Trophoblast cell (in vitro differentiated cells and primary cell): ENCODE results near the gene MAPK13. TPM values are rescaled to one million over a fixed set of nuclear protein-coding genes. Genes with fewer than 3 reads are reported as not detected.
"Not testable (repeated sequence)": the region's sequence is repeated elsewhere in the genome, so short reads cannot be mapped to it uniquely, and the experiment has no call there.

Experiments
- DNase-seq, 2 donors: peaks; one replicate each; pipeline ENCODE4 v3.0.0-alpha.2; 2016
- H2AFZ ChIP-seq: 2 replicates; pipeline ENCODE4 v1.6.1; 2013; ENCODE audit warnings: low read length, moderate library complexity, mild to moderate bottlenecking; ENCODE audit not compliant: insufficient read depth, poor library complexity
- H2AK5ac ChIP-seq: 2 replicates; pipeline ENCODE4 v1.6.1; 2013; ENCODE audit warnings: mild to moderate bottlenecking, low read length
- H2BK120ac ChIP-seq: 2 replicates; pipeline ENCODE4 v1.6.1; 2013; ENCODE audit warnings: low read length, mild to moderate bottlenecking, moderate library complexity; ENCODE audit not compliant: insufficient read depth, poor library complexity
- H2BK12ac ChIP-seq: 2 replicates; pipeline ENCODE4 v1.6.1; 2013; ENCODE audit warnings: mild to moderate bottlenecking, low read length, moderate library complexity
- H2BK5ac ChIP-seq: 2 replicates; pipeline ENCODE4 v1.6.1; 2013; ENCODE audit warnings: low read length, low read depth, moderate library complexity, mild to moderate bottlenecking; ENCODE audit not compliant: poor library complexity
- H3K14ac ChIP-seq: 2 replicates; pipeline ENCODE4 v1.6.1; 2013; ENCODE audit warnings: mild to moderate bottlenecking, low read length
- H3K18ac ChIP-seq: 2 replicates; pipeline ENCODE4 v1.6.1; 2013; ENCODE audit warnings: mild to moderate bottlenecking, low read length
- H3K23ac ChIP-seq: 2 replicates; pipeline ENCODE4 v1.6.1; 2013; ENCODE audit warnings: low read length
- H3K27ac ChIP-seq: 2 replicates; pipeline ENCODE4 v1.5.1; 2013; ENCODE audit warnings: low read depth, mild to moderate bottlenecking, inconsistent platforms, low read length, moderate library complexity
- H3K27me3 ChIP-seq: 2 replicates; pipeline ENCODE4 v1.6.1; 2013; ENCODE audit warnings: inconsistent platforms, mild to moderate bottlenecking, low read length, moderate library complexity; ENCODE audit not compliant: insufficient read depth
- H3K36me3 ChIP-seq, 2 experiments: 1 replicate in 1 of 2; 2 replicates in 1 of 2; pipeline ENCODE4 v1.6.1; 2013; ENCODE audit warnings: low read length in 2 of 2, mild to moderate bottlenecking in 2 of 2, moderate library complexity in 1 of 2; ENCODE audit not compliant: insufficient read depth in 2 of 2, control insufficient read depth in 1 of 2
- H3K4ac ChIP-seq: 2 replicates; pipeline ENCODE4 v1.6.1; 2013; ENCODE audit warnings: low read depth, mild to moderate bottlenecking, low read length, moderate library complexity
- H3K4me1 ChIP-seq, 2 experiments: 1 replicate in 1 of 2; 2 replicates in 1 of 2; pipeline ENCODE4 v1.6.1; 2013; ENCODE audit warnings: low read length in 2 of 2, mild to moderate bottlenecking in 2 of 2, moderate library complexity in 1 of 2; ENCODE audit not compliant: insufficient read depth in 2 of 2, control insufficient read depth in 1 of 2
- H3K4me2 ChIP-seq: 2 replicates; pipeline ENCODE4 v1.6.1; 2013; ENCODE audit warnings: inconsistent platforms, mild to moderate bottlenecking, low read length, moderate library complexity
- H3K4me3 ChIP-seq: 2 replicates; pipeline ENCODE4 v1.5.1; 2013; ENCODE audit warnings: mild to moderate bottlenecking, low read depth, low read length, inconsistent platforms
- H3K79me1 ChIP-seq: one replicate; pipeline ENCODE4 v1.6.1; 2013; ENCODE audit warnings: low read length
- H3K79me2 ChIP-seq: 2 replicates; pipeline ENCODE4 v1.6.1; 2013; ENCODE audit warnings: low read length, mild to moderate bottlenecking; ENCODE audit not compliant: control insufficient read depth, insufficient read depth, poor library complexity
- H3K9ac ChIP-seq: 2 replicates; pipeline ENCODE4 v1.6.1; 2013; ENCODE audit warnings: mild to moderate bottlenecking, low read length
- H3K9me3 ChIP-seq: 2 replicates; pipeline ENCODE4 v1.6.1; 2013; ENCODE audit warnings: low read depth, mild to moderate bottlenecking, control low read depth, inconsistent platforms, low read length; ENCODE audit not compliant: insufficient read depth
- H4K12ac ChIP-seq: 2 replicates; pipeline ENCODE4 v1.6.1; 2013; ENCODE audit warnings: low read depth, mild to moderate bottlenecking, low read length, moderate library complexity
- H4K8ac ChIP-seq: 2 replicates; pipeline ENCODE4 v1.6.1; 2013; ENCODE audit warnings: low read depth, mild to moderate bottlenecking, low read length, moderate library complexity
- H4K91ac ChIP-seq: one replicate; pipeline ENCODE4 v1.6.1; 2013; ENCODE audit warnings: low read depth, mild to moderate bottlenecking, low read length, moderate library complexity
- WGBS: extraction: QIAGEN DNeasy Blood & Tissue Kit; methylation state at CpG from one replicate; pipeline ENCODE4 v1.1.7; 2013; ENCODE audit warnings: missing lambda C conversion rate; ENCODE audit not compliant: insufficient read length, insufficient coverage; ENCODE audit errors: extremely low coverage; 5-methylcytosine and 5-hydroxymethylcytosine counted together
- polyA plus RNA-seq: library from polyadenylated mRNA; stranded (reverse); fragments of 200-250 nt; gene quantifications from 2 replicates; pipeline ENCODE4 v1.2.3, GENCODE V29; 2013

Gene MAPK13
- 5.5 and 6.1 TPM in 2 replicates for polyA plus RNA-seq

GRCh38 chr6:36129941-36130666 is at the start of gene MAPK13:
TSS of gene MAPK13 (plus strand) at chr6:36130513. CDS start at chr6:36130583, 70 bp downstream.
- peak within 1 kb of the TSS; percentile 1 for H4K12ac ChIP-seq
- H2BK120ac ChIP-seq: peak within 1 kb of the TSS; percentile 14
- H3K36me3 ChIP-seq: no peaks in the 10 kb centered on the region
- peak within 1 kb of the TSS; percentile 73 for H3K4me2 ChIP-seq
- H3K27ac ChIP-seq: no peak within 1 kb of the TSS
- peak within 1 kb of the TSS; percentile 43 for H2AFZ ChIP-seq
- peak within 1 kb of the TSS; percentile 33 for H4K8ac ChIP-seq
- peak within 1 kb of the TSS; percentile 8 for H2AK5ac ChIP-seq
- no peak within 1 kb of the TSS for H3K23ac ChIP-seq
- no peak within 1 kb of the TSS for H3K9ac ChIP-seq
- H3K79me2 ChIP-seq: no peaks in the 10 kb centered on the region
- peak within 1 kb of the TSS; percentile 6 for H3K18ac ChIP-seq
- no CpG with 5 or more reads among the region's 59 CpGs for WGBS
- DNase-seq: peak in 1 of 2 donors; percentile 41
- H3K9me3 ChIP-seq: no peaks in the 10 kb centered on the region
- H3K14ac ChIP-seq: peak within 1 kb of the TSS; percentile 10
- peak within 1 kb of the TSS; percentile 59 for H4K91ac ChIP-seq
- H3K4me1 ChIP-seq: peaks cover 24 to 27% of the 10 kb centered on the region in 2 experiments
- H3K4ac ChIP-seq: no peak within 1 kb of the TSS
- H3K79me1 ChIP-seq: peaks cover 5% of the 10 kb centered on the region
- no peaks in the 10 kb centered on the region for H3K27me3 ChIP-seq
- H3K4me3 ChIP-seq: peak within 1 kb of the TSS; percentile 49
- H2BK12ac ChIP-seq: peak within 1 kb of the TSS; percentile 48
- no peak within 1 kb of the TSS for H2BK5ac ChIP-seq

GRCh38 chr6:36082318-36082717 is 48.0 kb upstream of the MAPK13 start:
- no peaks in the 10 kb centered on the region for H3K9me3 ChIP-seq
- no peak overlapping the region for H3K23ac ChIP-seq
- no CpG with 5 or more reads among the region's 1 CpG for WGBS
- H4K8ac ChIP-seq: no peak overlapping the region
- H4K91ac ChIP-seq: no peak overlapping the region
- H3K4me3 ChIP-seq: no peak overlapping the region
- no peak overlapping the region for H2AK5ac ChIP-seq
- H3K4me1 ChIP-seq: peaks cover 7 to 9% of the 10 kb centered on the region in 2 experiments
- no peak overlapping the region for H4K12ac ChIP-seq
- no peak overlapping the region for H2BK5ac ChIP-seq
- H3K27ac ChIP-seq: no peak overlapping the region
- H2AFZ ChIP-seq: no peak overlapping the region
- peaks cover 13 to 20% of the 10 kb centered on the region in 2 experiments for H3K36me3 ChIP-seq
- no peak overlapping the region for H3K9ac ChIP-seq
- DNase-seq: no peak
- H3K79me1 ChIP-seq: peaks cover 3% of the 10 kb centered on the region
- no peak overlapping the region for H2BK12ac ChIP-seq
- H2BK120ac ChIP-seq: no peak overlapping the region
- no peaks in the 10 kb centered on the region for H3K79me2 ChIP-seq
- H3K18ac ChIP-seq: no peak overlapping the region
- no peak overlapping the region for H3K4ac ChIP-seq
- no peaks in the 10 kb centered on the region for H3K27me3 ChIP-seq
- H3K14ac ChIP-seq: no peak overlapping the region
- no peak overlapping the region for H3K4me2 ChIP-seq

GRCh38 chr6:36083446-36083845 is 46.9 kb upstream of the MAPK13 start:
- no peak overlapping the region for H3K27ac ChIP-seq
- H3K36me3 ChIP-seq: peaks cover 13 to 19% of the 10 kb centered on the region in 2 experiments
- no peak overlapping the region for H3K14ac ChIP-seq
- H3K23ac ChIP-seq: no peak overlapping the region
- peaks cover 7 to 9% of the 10 kb centered on the region in 2 experiments for H3K4me1 ChIP-seq
- no CpG with 5 or more reads among the region's 3 CpGs for WGBS
- H4K91ac ChIP-seq: no peak overlapping the region
- H2BK5ac ChIP-seq: no peak overlapping the region
- no peaks in the 10 kb centered on the region for H3K79me2 ChIP-seq
- peaks cover 3% of the 10 kb centered on the region for H3K79me1 ChIP-seq
- H3K9ac ChIP-seq: no peak overlapping the region
- H3K27me3 ChIP-seq: no peaks in the 10 kb centered on the region
- H2BK120ac ChIP-seq: no peak overlapping the region
- H3K4ac ChIP-seq: no peak overlapping the region
- no peak overlapping the region for H3K4me2 ChIP-seq
- DNase-seq: no peak
- H4K8ac ChIP-seq: no peak overlapping the region
- no peak overlapping the region for H2BK12ac ChIP-seq
- no peak overlapping the region for H3K4me3 ChIP-seq
- no peak overlapping the region for H2AFZ ChIP-seq
- no peaks in the 10 kb centered on the region for H3K9me3 ChIP-seq
- H2AK5ac ChIP-seq: no peak overlapping the region
- H4K12ac ChIP-seq: no peak overlapping the region
- no peak overlapping the region for H3K18ac ChIP-seq

- not testable (repeated sequence) for H4K8ac ChIP-seq, H3K4ac ChIP-seq, H2AK5ac ChIP-seq, H3K79me1 ChIP-seq, H3K27me3 ChIP-seq, H3K79me2 ChIP-seq, H2BK120ac ChIP-seq, H2BK5ac ChIP-seq, H3K23ac ChIP-seq, H2BK12ac ChIP-seq, H3K27ac ChIP-seq, DNase-seq, H2AFZ ChIP-seq, H3K4me3 ChIP-seq, H3K9me3 ChIP-seq, H3K9ac ChIP-seq, H3K14ac ChIP-seq, H4K91ac ChIP-seq, H3K4me1 ChIP-seq, H3K18ac ChIP-seq, H4K12ac ChIP-seq, H3K4me2 ChIP-seq
- peaks cover 7 to 13% of the 10 kb centered on the region in 2 experiments for H3K36me3 ChIP-seq
- WGBS: no CpG with 5 or more reads among the region's 5 CpGs
Measured at GRCh38 chr6:36088204-36088603, 42.1 kb upstream of the MAPK13 start.
